Memory B cell (primary cell): ENCODE measurements around the gene CCDC177.

Experiments used
- ATAC-seq: fragments of 150-1000 bp; cut with Tn5 transposase; 2 replicates; pipeline ENCODE4 v1.10.0; 2021; ENCODE audit warnings: low read depth, mild to moderate bottlenecking, moderate library complexity
- DNase-seq, 2 donors: peaks; one replicate each; pipeline ENCODE4 v3.0.0; 2022; ENCODE audit warnings: low spot score in 2 of 2
- H3K27ac Mint-ChIP-seq: one replicate; pipeline ENCODE4 v1.8.0; 2022; ENCODE audit warnings: mild to moderate bottlenecking, moderate library complexity, mixed read lengths
- H3K27me3 Mint-ChIP-seq: one replicate; pipeline ENCODE4 v1.8.0; 2022; ENCODE audit warnings: mixed read lengths
- H3K36me3 Mint-ChIP-seq: one replicate; pipeline ENCODE4 v1.8.0; 2022; ENCODE audit warnings: mild to moderate bottlenecking, mixed read lengths
- H3K4me1 Mint-ChIP-seq: one replicate; pipeline ENCODE4 v1.8.0; 2022; ENCODE audit warnings: mixed read lengths
- H3K4me3 Mint-ChIP-seq: one replicate; pipeline ENCODE4 v1.8.0; 2022; ENCODE audit warnings: mild to moderate bottlenecking, moderate library complexity, mixed read lengths
- H3K9me3 Mint-ChIP-seq: one replicate; pipeline ENCODE4 v1.8.0; 2022; ENCODE audit warnings: mixed read lengths

The CCDC177 gene

DNA sequence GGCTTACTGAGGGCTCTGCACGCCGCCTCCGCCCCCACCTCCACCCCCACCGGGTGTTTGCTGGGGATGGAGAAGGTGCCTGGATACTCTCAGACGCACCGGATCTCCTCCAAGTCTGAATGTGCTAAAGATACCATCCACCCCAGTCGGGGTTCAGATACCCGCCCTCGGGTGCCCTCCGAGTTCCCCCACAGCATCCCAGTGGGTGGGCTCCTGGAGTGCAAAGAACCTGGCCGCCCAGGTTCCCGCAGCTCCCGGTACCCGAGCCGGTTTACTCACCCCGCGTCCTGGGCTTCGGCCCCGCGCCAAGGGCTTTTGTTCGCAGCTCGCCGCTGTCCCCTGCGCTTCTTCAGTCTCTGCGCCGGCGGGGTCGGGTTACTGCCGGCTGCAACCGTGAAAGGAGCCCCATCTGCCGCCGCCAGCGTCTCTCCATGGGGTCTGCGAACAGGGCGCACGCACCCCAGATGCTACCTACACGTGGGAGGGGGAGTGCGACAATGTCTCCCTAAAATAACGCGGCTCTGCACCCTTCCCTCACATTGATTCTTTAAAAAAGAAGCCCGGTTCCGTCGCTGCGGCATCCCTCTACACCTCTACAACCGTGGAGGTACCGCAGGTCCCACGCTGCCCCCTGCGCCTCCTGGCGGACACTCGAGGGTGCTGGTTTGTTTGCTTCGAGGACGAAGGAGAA, at the start of gene CCDC177:
TSS of gene CCDC177 (minus strand) at position 609 of the 691 bp plus-strand sequence. CDS start 1,249 bp downstream, outside the sequence.
- no peaks in the 10 kb centered on the region for H3K36me3 Mint-ChIP-seq
- ATAC-seq (peak; percentile 85), DNase-seq (peak; percentile 72)
- H3K4me3 Mint-ChIP-seq: peak within 1 kb of the TSS; percentile 83
- no peaks in the 10 kb centered on the region for H3K9me3 Mint-ChIP-seq
- peaks cover 8% of the 10 kb centered on the region for H3K4me1 Mint-ChIP-seq
- H3K27me3 Mint-ChIP-seq: peaks cover 22% of the 10 kb centered on the region
- no peak within 1 kb of the TSS for H3K27ac Mint-ChIP-seq

DNA sequence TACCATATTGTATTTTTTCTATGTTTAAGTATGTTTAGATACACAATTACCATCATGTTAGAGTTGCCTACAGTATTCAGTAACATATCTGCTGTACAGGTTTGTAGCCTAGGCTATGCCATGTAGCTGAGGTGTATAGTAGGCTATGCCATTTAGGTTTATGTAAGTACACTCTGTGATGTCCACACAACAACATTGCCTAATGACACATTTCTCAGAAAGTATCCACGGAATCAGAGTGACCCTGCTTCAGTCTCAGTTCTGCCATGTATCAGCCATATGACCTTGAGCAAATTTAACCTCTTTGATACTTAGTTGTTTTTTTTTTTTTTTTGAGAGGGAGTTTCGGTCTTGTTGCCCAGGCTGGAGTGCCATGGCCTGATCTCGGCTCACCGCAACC, 49.5 kb upstream of the CCDC177 start:
- Mint-ChIP-seq H3K27me3 (no peaks in the 10 kb centered on the region), H3K27ac (peak overlapping the region; percentile 87), H3K36me3 (peaks cover 3% of the 10 kb centered on the region), H3K9me3 (no peaks in the 10 kb centered on the region), H3K4me1 (peaks cover 63% of the 10 kb centered on the region), H3K4me3 (no peak overlapping the region)
- DNase-seq (no peak), ATAC-seq (no peak)

DNA sequence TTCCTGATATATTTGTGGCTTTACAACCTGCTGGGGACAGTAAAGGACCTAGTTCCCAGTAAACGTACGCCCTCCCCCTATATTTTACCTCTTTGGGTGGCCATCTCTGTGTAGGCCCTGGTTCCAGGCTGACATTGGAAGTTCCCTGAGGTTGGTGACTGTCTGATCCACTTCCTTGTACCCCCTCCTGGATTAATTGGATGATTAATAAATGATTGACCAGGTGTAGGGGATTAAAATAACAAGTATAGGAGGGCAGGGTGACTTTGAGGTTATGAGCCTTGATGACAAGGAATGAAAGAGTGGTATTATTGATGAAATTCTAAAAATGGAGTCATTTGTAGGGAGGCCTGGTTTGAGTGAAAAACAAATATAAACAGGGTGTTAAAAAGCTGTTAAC, 46.3 kb upstream of the CCDC177 start:
- Mint-ChIP-seq H3K9me3 (no peaks in the 10 kb centered on the region), H3K27me3 (no peaks in the 10 kb centered on the region), H3K4me3 (peak overlapping the region; percentile 15), H3K36me3 (peaks cover 6% of the 10 kb centered on the region), H3K27ac (peak overlapping the region; percentile 99), H3K4me1 (peaks cover 72% of the 10 kb centered on the region)
- ATAC-seq (no peak), DNase-seq (no peak)

DNA sequence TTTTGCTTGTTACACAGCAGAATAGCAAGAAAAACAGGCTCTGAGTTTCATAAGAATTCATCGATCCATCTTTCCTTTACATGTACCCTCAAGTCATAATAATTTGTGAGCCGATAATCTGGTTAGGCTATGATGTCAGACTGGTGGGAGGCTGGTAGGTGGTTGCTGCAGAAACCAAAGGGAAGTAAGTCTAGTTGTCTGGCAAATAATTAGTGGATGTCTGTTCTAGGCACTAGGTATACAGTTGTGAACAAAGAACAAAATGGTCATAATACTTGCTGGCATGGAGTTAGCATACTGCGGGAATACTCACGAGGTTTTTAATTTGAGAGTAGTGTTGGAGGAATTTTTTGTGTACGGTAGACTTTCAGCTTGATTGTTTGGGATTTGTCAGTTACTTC, 45.5 kb upstream of the CCDC177 start:
- Mint-ChIP-seq H3K36me3 (peaks cover 6% of the 10 kb centered on the region), H3K4me3 (peak overlapping the region; percentile 18), H3K4me1 (peaks cover 71% of the 10 kb centered on the region), H3K27me3 (no peaks in the 10 kb centered on the region), H3K9me3 (no peaks in the 10 kb centered on the region), H3K27ac (peak overlapping the region; percentile 99)
- DNase-seq (no peak), ATAC-seq (peak; percentile 28)

DNA sequence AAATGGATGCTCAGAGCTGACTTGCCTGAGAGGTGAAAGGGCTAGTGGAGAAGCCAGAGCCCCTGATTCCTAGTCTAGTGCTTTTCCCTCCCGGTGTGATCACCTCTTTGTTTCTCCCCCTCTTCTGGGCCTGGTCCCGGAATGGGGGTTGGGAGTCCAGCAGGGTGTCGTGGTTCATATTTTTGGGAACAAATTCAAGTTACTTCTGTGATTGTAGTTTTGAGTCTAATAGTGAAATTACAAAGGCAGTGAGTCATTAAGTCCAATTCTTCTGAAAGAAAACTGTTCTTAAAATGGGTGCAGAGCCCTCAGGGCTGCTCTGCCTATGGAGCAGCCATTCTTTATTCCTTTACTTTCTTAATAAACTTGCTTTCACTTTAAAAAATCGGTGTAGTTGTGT, 44.3 kb upstream of the CCDC177 start:
- H3K27me3 Mint-ChIP-seq: no peaks in the 10 kb centered on the region
- no peaks in the 10 kb centered on the region for H3K9me3 Mint-ChIP-seq
- ATAC-seq (no peak), DNase-seq (no peak)
- peak overlapping the region; percentile 11 for H3K4me3 Mint-ChIP-seq
- peaks cover 72% of the 10 kb centered on the region for H3K4me1 Mint-ChIP-seq
- H3K27ac Mint-ChIP-seq: peak overlapping the region; percentile 99
- peaks cover 6% of the 10 kb centered on the region for H3K36me3 Mint-ChIP-seq

DNA sequence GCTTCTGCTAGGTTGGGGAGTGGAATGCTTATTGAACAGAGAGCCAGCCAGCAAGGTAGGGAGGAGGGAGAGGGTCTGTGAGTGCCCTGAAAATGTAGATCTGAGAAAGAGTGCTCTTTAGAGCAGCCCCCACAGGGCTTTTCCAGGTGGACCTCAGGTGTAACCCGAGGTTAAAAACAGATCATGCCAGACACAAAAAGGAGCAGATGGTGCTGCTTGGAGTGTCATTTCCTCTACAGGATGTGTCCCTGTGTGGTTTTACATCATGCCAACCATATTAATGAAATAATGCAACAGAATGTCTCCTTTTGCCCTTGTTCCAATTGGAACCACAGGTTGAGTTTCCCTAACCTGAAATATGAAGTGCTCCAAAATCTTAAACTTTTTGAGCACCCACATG, 43.1 kb upstream of the CCDC177 start:
- H3K36me3 Mint-ChIP-seq: peaks cover 6% of the 10 kb centered on the region

DNA sequence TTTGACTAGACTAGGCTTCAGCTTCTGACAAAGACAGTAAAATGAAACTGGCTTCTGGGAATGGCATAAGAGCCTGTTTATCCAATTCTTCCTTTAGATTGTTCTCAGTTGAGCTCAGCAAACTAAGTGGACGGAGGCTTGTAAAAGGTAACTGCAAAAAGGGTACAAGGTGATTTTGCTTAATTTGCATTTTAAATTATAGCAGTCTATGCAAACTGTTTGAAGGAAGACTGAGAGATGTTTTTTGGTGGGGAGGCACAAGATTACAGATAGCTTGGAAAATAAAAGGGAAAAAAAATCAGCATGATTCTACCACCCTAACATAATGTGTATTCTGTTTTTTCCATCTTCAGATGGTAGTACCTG, 41.7 kb upstream of the CCDC177 start:
- DNase-seq (no peak), ATAC-seq (no peak)
- Mint-ChIP-seq H3K27me3 (no peaks in the 10 kb centered on the region), H3K27ac (peak overlapping the region; percentile 99), H3K9me3 (no peaks in the 10 kb centered on the region), H3K36me3 (peaks cover 6% of the 10 kb centered on the region), H3K4me1 (peaks cover 72% of the 10 kb centered on the region), H3K4me3 (peak overlapping the region; percentile 82)

More for the DNA sequence above, 43.1 kb upstream of the CCDC177 start:
- peak overlapping the region; percentile 8 for H3K4me3 Mint-ChIP-seq
- H3K27ac Mint-ChIP-seq: peak overlapping the region; percentile 99
- no peak for DNase-seq
- H3K4me1 Mint-ChIP-seq: peaks cover 72% of the 10 kb centered on the region
- no peaks in the 10 kb centered on the region for H3K27me3 Mint-ChIP-seq
- no peaks in the 10 kb centered on the region for H3K9me3 Mint-ChIP-seq
- no peak for ATAC-seq

DNA sequence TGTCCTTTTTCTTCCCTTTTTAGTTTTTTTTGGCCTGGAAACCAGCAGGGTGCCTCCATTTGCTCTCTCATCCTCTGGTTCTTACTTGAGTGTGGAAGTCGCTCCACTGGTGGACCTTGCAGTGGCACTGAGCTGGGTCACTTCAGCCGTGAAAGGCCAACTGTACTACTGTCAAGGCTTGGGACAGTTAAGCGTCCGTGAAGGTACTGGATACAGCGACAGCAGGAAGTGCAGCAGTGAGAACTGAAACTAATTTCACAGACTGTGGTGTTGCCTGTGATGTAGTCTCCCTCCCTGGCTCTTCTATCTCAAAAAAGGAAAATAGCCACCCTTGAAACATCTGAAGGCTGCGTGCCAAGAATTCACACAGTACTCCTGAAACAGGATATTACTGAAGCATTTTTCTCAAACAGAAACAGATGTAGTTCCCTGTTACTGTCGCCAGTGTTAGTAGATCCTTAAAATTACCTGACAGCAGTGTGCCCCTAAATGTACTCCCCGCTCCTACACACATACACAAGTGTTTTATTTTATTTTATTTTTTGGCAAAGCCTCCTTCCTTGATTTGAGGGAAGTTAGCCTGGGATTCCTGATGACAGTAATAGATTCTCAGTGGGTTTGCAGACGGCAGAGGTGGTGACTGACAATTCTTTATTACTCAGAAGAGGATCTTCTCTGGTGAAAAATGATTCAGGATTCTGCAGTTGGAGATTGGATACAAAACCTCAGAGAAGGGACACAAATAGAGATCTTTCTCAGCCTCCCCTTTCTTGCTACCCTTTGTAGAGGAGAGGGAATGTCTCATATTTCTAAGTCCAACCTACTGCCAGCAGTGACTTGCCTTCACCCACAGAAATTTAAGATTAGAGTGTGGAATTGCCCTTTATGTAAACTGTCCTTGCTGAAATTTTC, 41.1 kb upstream of the CCDC177 start:
- ATAC-seq: peak; percentile 42

DNA sequence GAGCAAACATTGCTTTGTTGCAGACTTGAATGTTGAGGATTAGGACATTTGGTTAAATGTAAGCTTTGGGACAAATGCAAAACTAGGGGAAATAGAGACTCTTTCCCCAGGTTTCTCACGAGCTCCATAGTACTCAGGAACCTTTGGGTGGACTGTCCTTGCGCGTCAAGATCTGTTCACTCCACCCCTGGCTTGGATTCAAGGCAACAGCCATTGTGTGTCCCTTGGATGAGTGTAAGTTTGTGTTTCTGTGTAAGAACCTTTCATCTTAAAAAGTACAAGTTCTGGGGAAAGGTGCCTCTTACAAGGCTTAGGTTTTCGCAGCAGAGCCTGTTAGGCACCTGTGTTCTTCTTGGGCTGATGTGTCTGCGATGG, 40.4 kb upstream of the CCDC177 start:
- Mint-ChIP-seq H3K9me3 (no peaks in the 10 kb centered on the region), H3K27me3 (no peaks in the 10 kb centered on the region), H3K4me1 (peaks cover 66% of the 10 kb centered on the region), H3K27ac (peak overlapping the region; percentile 99), H3K4me3 (peak overlapping the region; percentile 82), H3K36me3 (peaks cover 5% of the 10 kb centered on the region)
- DNase-seq (no peak), ATAC-seq (peak; percentile 6)

More for the DNA sequence above, 41.1 kb upstream of the CCDC177 start:
- peaks cover 6% of the 10 kb centered on the region for H3K36me3 Mint-ChIP-seq
- H3K4me3 Mint-ChIP-seq: peak overlapping the region; percentile 82
- H3K4me1 Mint-ChIP-seq: peaks cover 66% of the 10 kb centered on the region
- peak overlapping the region; percentile 99 for H3K27ac Mint-ChIP-seq
- peak; percentile 48 to 58 for DNase-seq
- no peaks in the 10 kb centered on the region for H3K27me3 Mint-ChIP-seq
- no peaks in the 10 kb centered on the region for H3K9me3 Mint-ChIP-seq

DNA sequence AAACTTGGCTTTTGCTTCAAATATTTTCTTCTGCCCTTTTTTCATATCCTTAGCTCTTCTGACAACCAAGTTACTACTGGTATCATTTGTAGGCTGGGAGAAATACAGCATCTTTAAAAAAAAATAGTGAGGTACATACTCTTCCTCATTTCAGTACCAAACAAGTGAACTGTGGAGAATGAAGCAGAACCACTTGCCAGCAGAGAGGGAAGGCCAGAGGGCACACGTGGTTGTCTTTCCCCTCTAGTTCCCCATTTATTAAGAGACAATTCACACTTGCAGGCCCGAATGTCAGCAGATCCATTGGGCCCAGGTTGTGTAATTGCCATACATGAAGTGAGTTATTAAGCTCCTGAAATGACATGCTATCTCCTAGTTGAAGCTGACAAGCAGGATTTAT, 39.9 kb upstream of the CCDC177 start:
- peaks cover 3% of the 10 kb centered on the region for H3K36me3 Mint-ChIP-seq
- DNase-seq (peak; percentile 52 to 73), ATAC-seq (peak; percentile 63)
- no peaks in the 10 kb centered on the region for H3K9me3 Mint-ChIP-seq
- H3K4me3 Mint-ChIP-seq: peak overlapping the region; percentile 98
- H3K4me1 Mint-ChIP-seq: peaks cover 65% of the 10 kb centered on the region
- peak overlapping the region; percentile 99 for H3K27ac Mint-ChIP-seq
- no peaks in the 10 kb centered on the region for H3K27me3 Mint-ChIP-seq

DNA sequence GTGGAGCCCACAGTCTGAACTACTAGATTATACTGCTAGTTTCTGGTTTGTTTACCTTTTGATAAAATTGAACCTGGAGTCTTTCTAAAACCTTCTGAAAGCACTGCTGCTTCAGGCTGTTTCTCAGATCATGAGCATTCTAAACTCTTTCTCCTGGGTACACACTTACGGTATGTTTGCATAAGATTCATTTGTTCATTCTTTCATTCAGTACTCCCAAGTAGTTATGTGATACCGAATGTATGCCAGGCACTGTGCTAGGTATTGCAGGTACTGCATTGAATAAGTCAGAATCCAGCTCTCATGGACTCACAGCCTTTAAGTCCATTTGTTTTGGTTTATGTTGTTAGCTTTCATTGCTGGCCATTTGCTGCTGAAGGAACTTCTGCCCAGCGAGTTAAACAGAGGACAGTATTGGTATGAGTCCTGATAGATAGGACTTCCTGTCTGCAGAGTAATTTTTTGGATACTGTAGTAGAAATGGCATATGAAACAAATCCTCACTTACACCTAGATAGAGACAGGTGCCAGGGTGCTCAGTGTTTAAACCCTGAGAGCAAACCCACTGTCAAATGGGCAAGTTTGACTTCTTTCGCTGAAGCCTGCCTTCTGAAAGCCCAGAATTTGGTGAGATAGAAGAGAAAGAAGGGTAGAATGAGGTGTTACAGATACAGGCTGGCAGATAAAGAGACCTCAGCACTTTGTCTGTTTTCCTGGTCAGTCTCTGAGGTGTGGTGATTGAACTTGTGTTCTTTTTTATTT, 38.8 kb upstream of the CCDC177 start:
- no peak for ATAC-seq
- peak overlapping the region; percentile 98 for H3K4me3 Mint-ChIP-seq
- no peaks in the 10 kb centered on the region for H3K9me3 Mint-ChIP-seq

DNA sequence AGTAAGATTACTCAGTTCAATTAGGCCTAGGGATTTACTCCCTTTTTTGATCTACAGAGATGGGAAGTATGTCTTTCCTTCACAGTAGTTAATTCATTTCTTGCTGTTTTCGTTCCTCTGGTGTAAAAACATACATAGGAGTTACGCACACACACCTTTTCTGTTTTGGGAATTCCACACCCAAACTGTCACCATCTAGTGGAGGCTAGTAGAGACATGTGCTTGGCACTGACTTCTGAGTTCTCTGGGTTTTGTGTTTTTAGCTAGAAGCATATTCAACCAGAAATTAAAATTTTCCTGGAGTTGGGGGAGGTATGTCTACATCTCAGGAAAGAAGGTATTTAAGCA, 38.1 kb upstream of the CCDC177 start:
- no peaks in the 10 kb centered on the region for H3K27me3 Mint-ChIP-seq
- no peak for ATAC-seq
- H3K4me1 Mint-ChIP-seq: peaks cover 50% of the 10 kb centered on the region
- H3K36me3 Mint-ChIP-seq: peaks cover 3% of the 10 kb centered on the region
- no peak for DNase-seq
- no peaks in the 10 kb centered on the region for H3K9me3 Mint-ChIP-seq
- peak overlapping the region; percentile 98 for H3K4me3 Mint-ChIP-seq
- peak overlapping the region; percentile 99 for H3K27ac Mint-ChIP-seq

More for the DNA sequence above, 38.8 kb upstream of the CCDC177 start:
- Mint-ChIP-seq H3K27me3 (no peaks in the 10 kb centered on the region), H3K4me1 (peaks cover 57% of the 10 kb centered on the region), H3K27ac (peak overlapping the region; percentile 99), H3K36me3 (peaks cover 3% of the 10 kb centered on the region)
- DNase-seq: no peak

DNA sequence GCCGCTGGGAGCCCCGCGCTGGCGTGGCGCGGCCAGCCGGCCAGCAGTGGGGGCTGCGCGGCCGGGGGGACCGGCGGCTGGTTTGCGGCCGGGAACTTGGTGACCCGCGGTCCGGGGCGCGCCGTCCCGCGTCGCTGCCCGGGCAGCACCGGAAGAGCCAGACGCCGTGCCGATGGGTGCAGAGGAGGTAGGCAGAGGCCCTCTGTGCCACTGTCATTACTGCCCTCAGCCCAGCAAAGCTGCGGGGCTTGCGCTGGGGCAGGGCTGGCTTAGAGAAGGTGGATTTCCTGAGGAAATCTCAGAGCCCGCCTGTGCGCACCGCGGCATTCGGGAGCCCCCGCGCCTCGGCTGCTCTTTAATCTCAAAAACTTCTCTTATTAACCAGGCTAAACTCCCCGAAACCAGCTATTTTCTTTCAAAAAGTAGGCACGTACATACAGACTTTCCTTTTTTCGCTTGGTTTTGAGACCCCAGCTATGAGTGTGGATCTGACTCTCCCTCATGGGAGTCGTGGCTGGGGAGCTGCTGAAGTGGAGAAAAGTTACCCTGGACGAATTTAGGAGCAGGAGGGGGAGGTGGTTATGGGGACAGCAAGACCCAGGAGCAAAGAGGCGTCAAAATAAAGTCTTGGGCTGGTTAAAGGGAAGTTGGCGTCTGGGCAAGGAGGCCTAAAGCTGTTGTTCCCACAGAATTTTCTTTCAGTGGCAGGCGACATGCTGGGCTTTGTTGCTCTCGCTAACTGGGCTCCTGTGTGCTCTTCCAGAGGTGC, 37.5 kb upstream of the CCDC177 start:
- H3K9me3 Mint-ChIP-seq: no peaks in the 10 kb centered on the region
- peak; percentile 10 for ATAC-seq
- H3K4me3 Mint-ChIP-seq: peak overlapping the region; percentile 98
- peak overlapping the region; percentile 99 for H3K27ac Mint-ChIP-seq
- peaks cover 47% of the 10 kb centered on the region for H3K4me1 Mint-ChIP-seq
- DNase-seq: peak in 1 of 2 donors; percentile 51
- no peaks in the 10 kb centered on the region for H3K27me3 Mint-ChIP-seq
- peaks cover 3% of the 10 kb centered on the region for H3K36me3 Mint-ChIP-seq
